Kidney (tissue), 14 donors: ENCODE results near the gene WDFY3. TPM values are rescaled to one million over a fixed set of nuclear protein-coding genes. Genes with fewer than 3 reads are reported as not detected.

Experiments used
- DNase-seq, 5 donors: peaks; one replicate each; pipeline ENCODE4 v3.0.0-alpha.2; 2013 to 2020
- FAIRE-seq: peaks from 2 replicates; lab custom pipeline; 2012; peaks lifted over from hg19 to GRCh38; lab: Jason Lieb, UNC
- H3K27ac ChIP-seq, 2 donors: one replicate each; pipeline ENCODE4 v1.7.0; 2013; ENCODE audit warnings: low read depth in 2 of 2, low read length in 2 of 2, inconsistent platforms in 1 of 2
- H3K27me3 ChIP-seq: one replicate; pipeline ENCODE4 v1.7.1; 2013; ENCODE audit warnings: low read length, inconsistent platforms; ENCODE audit not compliant: control insufficient read depth, insufficient read depth
- H3K36me3 ChIP-seq, 3 donors: one replicate each; pipeline versions ENCODE4 v1.7.0 to v1.7.1; 2013; ENCODE audit warnings: low read length in 3 of 3, control low read depth in 1 of 3, inconsistent platforms in 1 of 3; ENCODE audit not compliant: insufficient read depth in 3 of 3, control insufficient read depth in 2 of 3
- H3K4me1 ChIP-seq, 3 donors: one replicate each; pipeline versions ENCODE4 v1.7.0 to v1.7.1; 2013; ENCODE audit warnings: low read length in 3 of 3, inconsistent platforms in 1 of 3, low read depth in 1 of 3; ENCODE audit not compliant: control insufficient read depth in 2 of 3, insufficient read depth in 2 of 3
- H3K4me3 ChIP-seq, 3 donors: one replicate each; pipeline versions ENCODE4 v1.7.0 to v1.8.1; 2013; ENCODE audit warnings: low read length in 3 of 3, control low read depth in 1 of 3, inconsistent platforms in 1 of 3
- H3K9ac ChIP-seq, 3 donors: one replicate each; pipeline versions ENCODE4 v1.7.0 to v1.7.1; 2013; ENCODE audit warnings: low read length in 3 of 3, control low read depth in 1 of 3, inconsistent platforms in 1 of 3
- H3K9me3 ChIP-seq, 3 donors: one replicate each; pipeline versions ENCODE4 v1.7.0 to v1.7.1; 2013; ENCODE audit warnings: low read length in 3 of 3, control low read depth in 1 of 3, inconsistent platforms in 1 of 3; ENCODE audit not compliant: control insufficient read depth in 2 of 3, insufficient read depth in 1 of 3
- intact Hi-C: fragments of 100-400 bp; cut with DNase I; formaldehyde crosslinking; loops from one replicate; pipeline ENCODE4 v1.11.1; 2022
- polyA plus RNA-seq: library from polyadenylated mRNA; stranded (reverse); fragments of 350-450 nt; fragmentation: Illumina TruSeq; extraction: RNeasy Lipid Tissue Mini Kit (QIAGEN cat#74804); gene quantifications from one replicate; pipeline ENCODE4 v1.2.3, GENCODE V29; 2014; ENCODE audit warnings: low read depth, low replicate concordance; ENCODE audit not compliant: insufficient read depth
- total RNA-seq: library from RNA; stranded (reverse); fragmentation: NEBNext Ultra II Directional; extraction: Animal tissue kit (Norgen Biotek cat#: 25700); gene quantifications from one replicate; pipeline ENCODE4 v1.2.1, GENCODE V29; 2021
- TF ChIP-seq, protein P1 (sequence below): IDR thresholded peaks from 3 replicates; pipeline ENCODE4 v1.5.1; 2012; ENCODE audit warnings: mild to moderate bottlenecking, moderate library complexity, borderline replicate concordance; ENCODE audit not compliant: insufficient read depth; ENCODE audit errors: extremely low read depth
- donor health status: control.
- donor health status: control.
- donor health status: control.
- donor health status: control.
- donor health status: control.
- donor health status: DM: yes; HTN: yes; CAD: no.
- donor health status: Normal renal cell carcinoma (clear cell type).

WDFY3 gene
- total and polyA plus RNA-seq, 2 donors from 2014 or later, result 9.4 to 151 TPM

DNA sequence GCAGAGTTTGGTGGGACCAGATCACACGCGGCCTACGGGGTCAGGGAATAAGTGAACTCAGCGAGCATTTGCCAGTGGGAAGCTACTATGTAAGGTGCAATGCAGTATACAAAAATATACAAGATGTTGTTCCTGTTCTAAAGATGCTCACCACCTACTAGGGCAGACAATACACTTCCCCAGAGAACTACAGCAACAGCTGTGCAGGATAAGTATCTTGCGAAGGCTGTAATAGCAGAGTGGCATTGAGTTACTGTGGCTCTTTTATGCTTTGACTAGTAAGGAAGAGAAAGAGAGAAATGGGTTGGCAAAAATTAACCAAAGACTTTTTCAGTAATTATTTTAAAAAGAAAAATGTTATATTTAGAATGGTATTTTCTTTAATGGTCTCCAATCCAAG, 322.4 kb downstream of the WDFY3 start:
- intact Hi-C loops, result no loop called here
- DNase-seq (no peak), FAIRE-seq (no peak)

DNA sequence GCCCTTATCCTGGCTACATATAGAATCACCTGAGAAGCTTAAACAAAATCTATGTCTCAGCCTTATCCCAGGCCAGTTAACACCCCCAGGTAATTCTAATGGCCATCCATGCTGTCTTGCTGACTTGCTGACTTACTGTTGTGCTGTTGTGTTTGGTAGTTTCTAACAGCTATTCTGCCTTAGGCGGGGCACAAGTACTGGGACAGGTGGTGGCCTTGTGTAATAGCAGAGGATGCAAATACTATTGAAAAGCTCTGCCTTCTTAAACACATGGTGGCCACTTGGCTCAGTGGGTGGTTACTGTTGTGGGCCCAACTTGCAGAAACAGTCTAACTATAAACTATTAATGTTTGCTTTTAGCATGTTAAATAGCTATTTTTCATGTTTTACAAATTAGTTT, 327.3 kb downstream of the WDFY3 start:
- Histone ChIP-seq H3K27me3 (no peaks in the 10 kb centered on the region), H3K4me3 (no peak overlapping the region), H3K36me3 (no peaks in the 10 kb centered on the region), H3K9ac (no peak overlapping the region), H3K4me1 (no peaks in the 10 kb centered on the region), H3K9me3 (no peaks in the 10 kb centered on the region), H3K27ac (no peak overlapping the region)
- FAIRE-seq (no peak), DNase-seq (no peak)
- intact Hi-C loops, result no loop called here
- TF ChIP-seq, protein P1, sequence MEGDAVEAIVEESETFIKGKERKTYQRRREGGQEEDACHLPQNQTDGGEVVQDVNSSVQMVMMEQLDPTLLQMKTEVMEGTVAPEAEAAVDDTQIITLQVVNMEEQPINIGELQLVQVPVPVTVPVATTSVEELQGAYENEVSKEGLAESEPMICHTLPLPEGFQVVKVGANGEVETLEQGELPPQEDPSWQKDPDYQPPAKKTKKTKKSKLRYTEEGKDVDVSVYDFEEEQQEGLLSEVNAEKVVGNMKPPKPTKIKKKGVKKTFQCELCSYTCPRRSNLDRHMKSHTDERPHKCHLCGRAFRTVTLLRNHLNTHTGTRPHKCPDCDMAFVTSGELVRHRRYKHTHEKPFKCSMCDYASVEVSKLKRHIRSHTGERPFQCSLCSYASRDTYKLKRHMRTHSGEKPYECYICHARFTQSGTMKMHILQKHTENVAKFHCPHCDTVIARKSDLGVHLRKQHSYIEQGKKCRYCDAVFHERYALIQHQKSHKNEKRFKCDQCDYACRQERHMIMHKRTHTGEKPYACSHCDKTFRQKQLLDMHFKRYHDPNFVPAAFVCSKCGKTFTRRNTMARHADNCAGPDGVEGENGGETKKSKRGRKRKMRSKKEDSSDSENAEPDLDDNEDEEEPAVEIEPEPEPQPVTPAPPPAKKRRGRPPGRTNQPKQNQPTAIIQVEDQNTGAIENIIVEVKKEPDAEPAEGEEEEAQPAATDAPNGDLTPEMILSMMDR, result no peak

More for the DNA sequence above, 322.4 kb downstream of the WDFY3 start:
- TF ChIP-seq, protein P1, result no peak
- Histone ChIP-seq H3K27me3 (no peaks in the 10 kb centered on the region), H3K9me3 (no peaks in the 10 kb centered on the region), H3K4me1 (no peaks in the 10 kb centered on the region), H3K36me3 (peaks cover 0 to under 1% (median 0%) of the 10 kb centered on the region in 3 donors), H3K9ac (no peak overlapping the region), H3K27ac (no peak overlapping the region), H3K4me3 (no peak overlapping the region)

DNA sequence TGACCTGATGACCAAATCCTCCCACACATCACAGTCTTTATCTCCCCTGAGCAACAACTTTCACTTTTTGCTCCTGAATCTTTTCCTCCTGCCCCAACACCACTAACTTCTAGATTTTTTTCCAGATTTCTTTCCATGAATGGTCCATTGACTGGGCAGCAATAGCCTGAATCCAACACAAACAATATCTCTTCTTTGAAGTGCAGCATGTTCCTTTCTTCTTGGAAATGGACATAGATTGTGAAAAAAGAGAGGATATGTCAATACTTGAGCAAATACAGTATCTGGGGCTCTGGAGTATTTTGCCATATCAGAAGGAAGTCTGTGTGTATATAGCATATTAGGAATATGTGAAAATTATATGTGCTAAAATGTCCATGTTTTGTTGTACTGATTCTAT, 328.4 kb downstream of the WDFY3 start:
- Histone ChIP-seq H3K4me3 (no peak overlapping the region), H3K36me3 (no peaks in the 10 kb centered on the region), H3K4me1 (no peaks in the 10 kb centered on the region), H3K9ac (no peak overlapping the region), H3K27me3 (no peaks in the 10 kb centered on the region), H3K27ac (no peak overlapping the region), H3K9me3 (no peaks in the 10 kb centered on the region)
- TF ChIP-seq, protein P1, result no peak
- no peak for DNase-seq
- intact Hi-C loops, result no loop called here
- FAIRE-seq, result no peak

DNA sequence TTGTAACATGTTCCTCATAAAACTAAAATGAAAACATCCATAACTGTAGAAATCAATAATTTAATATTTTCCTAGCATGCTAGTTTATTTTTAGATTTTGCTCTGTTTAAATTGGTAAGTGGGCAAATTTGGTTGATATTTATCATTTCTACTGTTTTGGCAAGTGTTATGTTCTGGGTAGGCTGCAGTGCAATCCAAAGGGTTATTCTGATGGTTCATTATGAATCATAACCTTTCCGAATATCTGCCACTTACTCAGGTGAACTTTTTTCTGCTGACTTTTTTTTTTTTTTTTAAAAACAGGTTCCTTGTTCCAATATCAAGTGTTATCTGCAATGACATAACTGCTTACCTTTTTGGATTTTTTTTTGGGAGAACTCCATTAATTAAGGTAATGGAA, 331.5 kb downstream of the WDFY3 start:
- no peak for FAIRE-seq
- Histone ChIP-seq H3K36me3 (no peaks in the 10 kb centered on the region), H3K27ac (no peak overlapping the region), H3K4me1 (no peaks in the 10 kb centered on the region), H3K27me3 (no peaks in the 10 kb centered on the region), H3K9me3 (no peaks in the 10 kb centered on the region), H3K9ac (no peak overlapping the region), H3K4me3 (no peak overlapping the region)
- TF ChIP-seq, protein P1, result no peak
- DNase-seq, result no peak
- intact Hi-C loops, result no loop called here
